ENCODE data around the gene BNIP5.

BNIP5 gene

GRCh38 chr6:36301085-36301658 is 35.5 kb downstream of the BNIP5 start:
- DNase-seq (ENCODE audit: low spot score) = no peak

GRCh38 chr6:36298027-36298426 is 38.7 kb downstream of the BNIP5 start:
- FAIRE-seq (no peak), DNase-seq (ENCODE audit: low spot score) (no peak)

More at GRCh38 chr6:36301085-36301658, 35.5 kb downstream of the BNIP5 start:
- no peak for FAIRE-seq

GRCh38 chr6:36297511-36297910 is 39.2 kb downstream of the BNIP5 start:
- DNase-seq (ENCODE audit: low spot score) (no peak), FAIRE-seq (no peak)

- DNase-seq (ENCODE audit: low spot score) (no peak), FAIRE-seq (no peak)
These were observed 39.6 kb downstream of the BNIP5 start for GRCh38 chr6:36297051-36297450.

- FAIRE-seq = no peak
- no peak for DNase-seq (ENCODE audit: low spot score)
These were observed 40.4 kb downstream of the BNIP5 start for GRCh38 chr6:36296240-36296639.

GRCh38 chr6:36292170-36292569 is 44.5 kb downstream of the BNIP5 start:
- DNase-seq (ENCODE audit: low spot score) = no peak
- no peak for FAIRE-seq

- FAIRE-seq (no peak), DNase-seq (ENCODE audit: low spot score) (peak; percentile 37)
These were observed 45.7 kb downstream of the BNIP5 start for GRCh38 chr6:36290668-36291620.

- DNase-seq (ENCODE audit: low spot score) = peak; percentile 26
- FAIRE-seq = no peak
These were observed 47.3 kb downstream of the BNIP5 start for GRCh38 chr6:36289281-36289878.

- no peak for FAIRE-seq
These were observed 49.8 kb downstream of the BNIP5 start for GRCh38 chr6:36286858-36287257.

GRCh38 chr6:36285797-36286196 is 50.9 kb downstream of the BNIP5 start:
- DNase-seq (ENCODE audit: low spot score) = no peak
- FAIRE-seq = no peak

More at GRCh38 chr6:36286858-36287257, 49.8 kb downstream of the BNIP5 start:
- DNase-seq (ENCODE audit: low spot score) = no peak

GRCh38 chr6:36285187-36285671 is 51.5 kb downstream of the BNIP5 start:
- FAIRE-seq (no peak), DNase-seq (ENCODE audit: low spot score) (no peak)

- FAIRE-seq (no peak), DNase-seq (ENCODE audit: low spot score) (no peak)
These were observed 52.3 kb downstream of the BNIP5 start for GRCh38 chr6:36284359-36284758.

GRCh38 chr6:36283608-36284007 is 53.1 kb downstream of the BNIP5 start:
- FAIRE-seq = no peak

GRCh38 chr6:36280983-36281382 is 55.7 kb downstream of the BNIP5 start:
- no peak for DNase-seq (ENCODE audit: low spot score)
- no peak for FAIRE-seq

More at GRCh38 chr6:36283608-36284007, 53.1 kb downstream of the BNIP5 start:
- DNase-seq (ENCODE audit: low spot score) = no peak

GRCh38 chr6:36280467-36280866 is 56.2 kb downstream of the BNIP5 start:
- DNase-seq (ENCODE audit: low spot score) = no peak
- FAIRE-seq = no peak

- no peak for FAIRE-seq
- DNase-seq (ENCODE audit: low spot score) = no peak
These were observed 58.7 kb downstream of the BNIP5 start for GRCh38 chr6:36277946-36278470.

GRCh38 chr6:36276581-36277536 is 59.8 kb downstream of the BNIP5 start:
- DNase-seq (ENCODE audit: low spot score) = no peak
- FAIRE-seq = no peak

- no peak for DNase-seq (ENCODE audit: low spot score)
- no peak for FAIRE-seq
These were observed 62.7 kb downstream of the BNIP5 start for GRCh38 chr6:36273802-36274514.

- FAIRE-seq (no peak), DNase-seq (ENCODE audit: low spot score) (no peak)
These were observed 63.6 kb downstream of the BNIP5 start for GRCh38 chr6:36273067-36273466.

- no peak for DNase-seq (ENCODE audit: low spot score)
These were observed 64.5 kb downstream of the BNIP5 start for GRCh38 chr6:36272234-36272633.

More at GRCh38 chr6:36272234-36272633, 64.5 kb downstream of the BNIP5 start:
- no peak for FAIRE-seq

All from urothelium cell line (cell line).